ENCODE data around the gene HOXA2.

The HOXA2 gene

GRCh38 chr7:27129729-27130539, 27.5 kb upstream of the HOXA2 start:
- peak overlapping the region; percentile 61 for H3K4me3 ChIP-seq (ENCODE audit: control insufficient read depth, low read depth, low read length)
- no peak for DNase-seq (ENCODE audit: low read depth)
- TF ChIP-seq CTCF (conservative IDR thresholded peaks at IDR 0.05; ENCODE audit: control insufficient read depth, insufficient read depth, low read depth, low read length): no peak

DNA sequence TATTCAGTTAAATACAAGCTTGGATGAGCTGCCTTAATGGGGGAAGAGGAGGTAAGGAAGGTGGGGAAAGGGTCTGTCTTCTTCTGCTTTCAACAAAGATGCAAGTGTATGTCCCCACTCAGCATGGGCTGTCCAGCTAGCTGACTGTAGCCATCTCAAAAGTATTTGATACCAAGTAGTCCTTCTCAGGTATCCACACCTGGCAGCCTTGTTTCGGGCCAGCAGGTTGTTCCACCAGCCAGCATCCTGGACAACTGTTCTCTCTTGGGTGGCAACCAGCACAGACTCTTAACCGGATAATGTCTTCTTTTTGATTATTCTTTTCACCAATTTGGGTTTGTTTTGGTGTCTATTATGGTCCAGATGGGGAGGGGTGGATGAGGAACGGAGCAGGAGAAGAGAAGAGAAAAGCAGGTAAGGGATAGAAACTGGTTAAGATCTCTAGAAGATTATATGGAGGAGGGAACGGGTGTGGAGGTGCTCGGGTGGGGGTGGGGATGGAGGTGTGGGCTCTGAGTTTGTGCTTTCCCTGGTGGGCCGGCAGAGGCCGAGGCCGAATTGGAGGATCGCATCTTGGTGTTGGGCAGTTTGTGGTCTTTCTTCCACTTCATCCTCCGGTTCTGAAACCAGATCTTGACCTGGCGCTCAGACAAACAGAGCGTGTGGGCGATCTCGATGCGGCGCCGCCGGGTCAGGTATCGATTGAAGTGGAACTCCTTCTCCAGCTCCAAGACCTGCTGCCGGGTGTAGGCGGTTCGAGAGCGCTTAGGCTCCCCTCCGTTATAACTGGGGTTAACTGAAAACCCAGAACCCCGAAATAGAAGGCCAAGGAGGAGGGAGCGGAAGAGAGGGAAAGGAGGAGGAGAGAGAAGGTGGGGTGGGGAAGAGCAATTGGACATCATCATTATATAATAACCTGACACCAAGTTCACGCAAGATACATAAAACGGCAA, 26.6 kb upstream of the HOXA2 start:
- H3K4me3 ChIP-seq (ENCODE audit: control insufficient read depth, low read depth, low read length): peak overlapping the region; percentile 46
- DNase-seq (ENCODE audit: low read depth): no peak
- no peak for TF ChIP-seq CTCF (conservative IDR thresholded peaks at IDR 0.05; ENCODE audit: control insufficient read depth, insufficient read depth, low read depth, low read length)

DNA sequence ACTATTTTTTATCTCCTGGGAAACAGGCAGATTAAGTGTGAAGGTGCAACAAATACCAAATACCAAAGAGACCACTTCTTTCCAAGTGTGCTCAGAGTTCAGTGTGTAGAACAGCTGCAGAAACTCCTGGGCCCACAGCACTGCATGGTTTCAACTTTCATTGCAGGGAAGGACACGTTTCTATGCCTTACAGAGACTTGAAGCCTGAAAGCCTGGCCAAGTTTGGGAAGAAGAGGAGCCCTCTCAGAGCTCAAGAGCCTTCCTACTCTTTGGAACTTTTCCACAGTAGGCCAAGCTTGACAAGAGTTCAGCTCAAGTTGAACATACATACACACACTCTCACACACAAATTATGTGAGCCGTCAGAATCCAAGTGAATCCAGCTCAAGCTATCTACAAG, 25.6 kb upstream of the HOXA2 start:
- TF ChIP-seq CTCF (conservative IDR thresholded peaks at IDR 0.05; ENCODE audit: control insufficient read depth, insufficient read depth, low read depth, low read length): no peak
- no peak for DNase-seq (ENCODE audit: low read depth)
- no peak overlapping the region for H3K4me3 ChIP-seq (ENCODE audit: control insufficient read depth, low read depth, low read length)

GRCh38 chr7:27126596-27127327, 24.3 kb upstream of the HOXA2 start:
- no peak for DNase-seq (ENCODE audit: low read depth)
- H3K4me3 ChIP-seq (ENCODE audit: control insufficient read depth, low read depth, low read length): no peak overlapping the region
- TF ChIP-seq CTCF (conservative IDR thresholded peaks at IDR 0.05; ENCODE audit: control insufficient read depth, insufficient read depth, low read depth, low read length): no peak

GRCh38 chr7:27125986-27126394, 23.5 kb upstream of the HOXA2 start:
- DNase-seq (ENCODE audit: low read depth): no peak
- no peak for TF ChIP-seq CTCF (conservative IDR thresholded peaks at IDR 0.05; ENCODE audit: control insufficient read depth, insufficient read depth, low read depth, low read length)
- H3K4me3 ChIP-seq (ENCODE audit: control insufficient read depth, low read depth, low read length): no peak overlapping the region

All from fibroblast of mammary gland (primary cell).